GM10847 (cell line): ENCODE results near the gene P2RX1.
A peak's percentile ranks its signal among the peaks of the same experiment; 100 is the strongest.

ENCODE experiments used
- POLR2A ChIP-seq: IDR thresholded peaks from 2 replicates; pipeline ENCODE4 v1.6.1; 2011; ENCODE audit not compliant: insufficient read length; ENCODE audit errors: extremely low read depth

The P2RX1 gene

GRCh38 chr17:3921006-3921405 lies 4.7 kb upstream of the P2RX1 start:
- no peak for TF ChIP-seq POLR2A

DNA sequence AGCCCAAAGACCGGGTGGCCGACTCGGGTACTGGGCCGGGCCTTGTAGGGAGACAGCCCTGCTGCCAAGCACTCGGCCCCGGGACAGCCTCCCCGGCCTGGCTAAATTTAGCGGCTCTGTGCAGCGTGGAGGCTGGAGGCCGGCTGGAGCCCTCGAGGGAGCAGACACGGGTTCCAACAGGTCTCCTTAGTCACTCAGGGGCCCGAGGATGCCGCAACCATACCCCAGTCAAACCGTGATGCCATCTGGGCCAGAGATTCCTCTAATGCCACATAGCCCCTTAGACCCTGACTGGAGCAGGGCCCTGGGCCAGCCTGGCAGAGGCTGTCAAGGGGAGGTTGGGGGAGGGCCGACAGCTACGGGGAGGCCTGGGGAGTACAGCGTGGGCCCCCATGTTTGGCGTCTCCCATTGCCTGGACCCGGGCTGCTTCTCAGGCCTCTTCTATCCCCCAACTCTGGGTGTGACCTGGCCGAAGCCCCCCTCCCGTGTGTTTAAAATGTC lies 2.9 kb upstream of the P2RX1 start:
- TF ChIP-seq POLR2A = no peak

- no peak for TF ChIP-seq POLR2A
Observed at GRCh38 chr17:3918372-3919122, 2.3 kb upstream of the P2RX1 start.

DNA sequence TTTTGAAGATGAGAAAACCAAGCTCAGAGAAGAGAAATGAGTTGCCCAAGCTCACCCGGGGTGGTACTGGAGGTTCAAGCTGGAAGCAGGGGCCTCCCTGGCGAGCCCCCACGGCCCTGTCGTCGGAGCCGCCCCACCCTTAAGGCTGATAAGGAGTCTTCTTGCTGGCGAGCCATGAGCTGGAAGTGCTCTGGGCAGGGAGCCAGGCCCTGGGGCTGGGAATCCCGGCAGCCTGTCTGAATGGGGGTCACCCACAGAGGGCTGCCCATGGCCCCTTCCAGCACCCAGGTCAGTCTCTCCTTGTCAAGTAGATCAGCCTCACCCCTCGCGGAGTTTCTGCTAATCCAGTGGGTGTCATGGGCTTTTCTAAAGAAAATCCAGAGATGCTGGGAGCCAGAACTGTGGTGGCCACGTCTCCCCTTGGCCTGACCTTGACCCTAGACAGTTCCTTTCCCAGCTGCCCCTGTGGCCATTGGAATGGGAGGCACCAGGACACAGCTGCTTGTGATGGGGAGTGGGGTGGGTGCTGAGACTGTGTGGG lies 1.2 kb upstream of the P2RX1 start:
- no peak for TF ChIP-seq POLR2A

- TF ChIP-seq POLR2A = no peak
Observed at GRCh38 chr17:3916825-3917224, 560 bp upstream of the P2RX1 start.

DNA sequence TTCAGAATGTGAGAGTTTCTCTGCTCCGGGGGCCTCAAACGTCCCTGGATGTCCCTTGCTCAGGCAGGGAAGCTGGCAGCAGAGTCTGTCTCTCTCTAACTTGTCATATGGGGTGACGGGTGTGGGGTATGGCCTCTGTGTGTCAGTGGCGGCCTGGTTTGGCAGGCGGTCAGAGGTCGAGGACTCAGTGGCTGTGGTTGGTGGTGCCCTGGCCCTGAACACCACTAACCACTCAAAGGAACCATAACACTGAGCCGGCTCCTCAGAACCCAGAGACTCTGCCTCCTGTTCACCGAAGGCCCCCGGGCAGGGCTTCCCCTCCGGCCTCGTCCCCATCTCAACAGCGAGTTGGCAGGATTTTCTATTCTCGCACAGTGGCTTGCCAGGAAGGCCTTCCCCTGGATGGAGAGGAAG lies 677 bp downstream of the P2RX1 start:
- no peak for TF ChIP-seq POLR2A

DNA sequence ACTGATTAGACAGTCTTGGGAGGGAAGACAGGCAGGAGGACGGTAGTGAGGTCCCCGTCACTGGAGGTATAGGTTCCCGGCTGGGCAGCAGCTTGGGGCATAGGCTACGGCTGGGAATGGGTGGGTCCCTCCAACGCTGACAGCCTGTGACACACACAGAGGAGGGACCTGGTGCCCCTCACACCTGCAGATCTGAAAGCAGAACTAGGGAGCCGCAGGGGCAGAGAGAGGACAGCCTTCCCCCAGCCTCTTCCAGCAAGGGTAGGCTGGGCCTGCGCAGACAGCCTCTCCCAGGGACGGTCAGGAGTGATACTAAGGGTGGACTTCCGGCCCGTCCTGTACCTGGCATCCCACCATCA lies 2.0 kb downstream of the P2RX1 start:
- peak; percentile 47 for TF ChIP-seq POLR2A

GRCh38 chr17:3913531-3914311 lies 2.5 kb downstream of the P2RX1 start:
- TF ChIP-seq POLR2A = no peak

DNA sequence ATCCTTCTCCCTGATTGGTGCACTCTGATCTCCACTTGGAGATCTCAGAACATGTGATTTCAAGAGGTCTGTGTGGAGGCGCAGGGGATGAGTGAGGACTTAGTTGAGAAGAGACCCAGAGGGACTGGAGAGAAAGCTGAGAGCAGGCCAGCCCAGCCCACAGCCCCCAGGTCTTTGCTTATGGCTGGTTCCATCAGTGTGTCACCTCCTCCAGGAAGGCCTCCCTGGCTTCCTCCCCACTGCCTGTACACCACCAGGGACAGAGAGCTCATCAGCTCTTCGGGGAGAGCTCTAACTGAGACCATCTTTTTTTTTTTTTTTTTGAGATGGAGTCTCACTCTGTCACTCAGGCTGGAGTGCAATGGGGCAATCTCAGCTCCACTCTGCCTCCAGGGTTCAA lies 3.4 kb downstream of the P2RX1 start:
- TF ChIP-seq POLR2A = no peak

DNA sequence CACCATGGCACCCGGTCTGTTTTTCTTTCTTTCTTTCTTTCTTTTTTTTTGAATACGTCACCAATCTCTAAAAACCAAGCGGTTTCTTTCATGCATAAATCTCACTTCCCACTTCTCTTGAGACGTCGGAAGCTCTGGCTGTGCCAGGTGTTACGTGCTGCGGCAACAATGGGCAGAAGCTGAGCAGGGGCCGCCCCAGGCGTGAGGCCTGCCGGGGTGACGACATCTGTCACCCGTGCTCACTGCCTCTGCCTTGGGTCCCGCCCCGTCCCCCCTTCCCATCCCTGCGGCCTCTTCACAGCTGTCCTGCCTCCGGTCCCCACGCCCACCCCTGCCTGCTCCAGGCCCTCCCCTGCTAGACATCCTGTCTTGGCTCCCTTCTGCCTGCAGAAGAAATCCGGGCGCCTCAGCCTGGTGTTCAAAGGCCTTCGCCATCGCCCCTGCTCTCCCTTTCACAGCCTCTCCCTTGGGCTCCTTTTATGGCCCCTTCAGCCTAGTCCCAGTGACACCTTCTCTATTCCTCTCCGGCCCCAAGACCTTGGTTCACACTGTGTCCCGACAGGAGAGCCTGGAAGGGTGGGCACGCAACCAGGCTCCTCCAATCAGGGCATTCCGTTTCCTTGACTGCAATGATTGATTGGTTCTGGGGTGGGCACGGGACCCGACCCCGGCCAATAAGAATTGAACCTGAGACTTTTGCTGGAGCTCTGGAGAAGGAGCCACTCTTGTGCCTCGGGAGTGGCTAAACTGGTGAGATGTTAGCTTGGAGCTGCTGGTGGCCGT lies 4.8 kb downstream of the P2RX1 start:
- no peak for TF ChIP-seq POLR2A

GRCh38 chr17:3910420-3911270 lies 5.6 kb downstream of the P2RX1 start:
- no peak for TF ChIP-seq POLR2A

- no peak for TF ChIP-seq POLR2A
Observed at GRCh38 chr17:3909257-3909656, 7.0 kb downstream of the P2RX1 start.

GRCh38 chr17:3907483-3908216 lies 8.6 kb downstream of the P2RX1 start:
- TF ChIP-seq POLR2A = no peak

DNA sequence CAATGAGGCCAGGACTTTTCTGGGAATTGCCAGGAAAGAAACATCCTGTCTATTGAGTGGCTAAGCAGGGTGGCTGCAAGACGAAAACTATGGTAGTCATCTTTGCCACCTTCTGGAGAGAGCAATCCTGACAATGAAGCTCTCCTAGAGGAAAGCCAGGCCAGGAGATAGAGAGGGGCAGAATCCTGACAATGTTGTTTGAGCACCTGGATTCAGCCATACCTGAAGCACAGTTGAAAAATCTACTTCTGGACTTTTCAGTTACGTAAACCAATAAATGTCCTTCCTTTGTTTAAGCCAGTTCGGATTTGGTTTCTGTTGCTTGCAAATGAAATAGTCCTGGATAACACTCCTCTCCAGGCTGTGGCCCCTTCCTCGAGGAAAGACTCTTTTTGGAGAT lies 9.4 kb downstream of the P2RX1 start:
- TF ChIP-seq POLR2A = no peak
